Measurements from ENCODE around the gene ERC2. TPM values are rescaled to one million over a fixed set of nuclear protein-coding genes. Genes with fewer than 3 reads are reported as not detected.

Gene ERC2
- polyA plus RNA-seq, 3 donors = not detected

- no peak overlapping the region for H2AFZ ChIP-seq (ENCODE audit: insufficient read depth, low read depth, low read length, poor library complexity, severe bottlenecking)
These were observed 759.3 kb downstream of the ERC2 start for GRCh38 chr3:55708921-55709320.

GRCh38 chr3:55708242-55708641 is 760.0 kb downstream of the ERC2 start:
- Mint-ChIP-seq H3K36me3 (no peaks in the 10 kb centered on the region), H3K9me3 (peaks cover 0 to 5% (median 0%) of the 10 kb centered on the region in 7 donors), H3K4me3 (no peak overlapping the region), H3K27me3 (ENCODE audit: low read depth in 3 of 3) (peaks cover 4 to 9% (median 7%) of the 10 kb centered on the region in 3 donors), H3K27ac (no peak overlapping the region), H3K4me1 (no peaks in the 10 kb centered on the region)
- no peak overlapping the region for H3K27ac ChIP-seq (ENCODE audit: low read depth in 1 of 2, low read length in 2 of 2)
- H3K4me3 ChIP-seq (replicated peaks in 1 of 3; ENCODE audit: low read depth in 2 of 3, low read length in 3 of 3) = no peak overlapping the region
- H3K36me3 ChIP-seq (replicated peaks in 1 of 2; ENCODE audit: control insufficient read depth in 1 of 2, insufficient read depth in 2 of 2, low read length in 2 of 2) = no peaks in the 10 kb centered on the region
- H3K4me2 ChIP-seq (replicated peaks; ENCODE audit: extremely low read depth, low read length, poor library complexity, severe bottlenecking) = no peak overlapping the region
- no peaks in the 10 kb centered on the region for H3K27me3 ChIP-seq (ENCODE audit: control insufficient read depth in 2 of 2, insufficient read depth in 2 of 2, low read length in 2 of 2)
- no peak overlapping the region for H2AFZ ChIP-seq (ENCODE audit: insufficient read depth, low read depth, low read length, poor library complexity, severe bottlenecking)
- intact Hi-C loops (cut with micrococcal nuclease) = no loop called here
- no peak overlapping the region for H3K9ac ChIP-seq (ENCODE audit: insufficient read depth, low read length, poor library complexity, severe bottlenecking)
- no peaks in the 10 kb centered on the region for H3K9me3 ChIP-seq (replicated peaks in 1 of 2; ENCODE audit: control insufficient read depth in 1 of 2, insufficient read depth in 1 of 2, low read length in 2 of 2)
- WGBS (ENCODE audit: insufficient coverage) = no CpG with 5 or more reads among the region's 3 CpGs
- no peaks in the 10 kb centered on the region for H4K20me1 ChIP-seq (ENCODE audit: insufficient read depth, low read length)
- no peak for DNase-seq
- TF ChIP-seq CTCF (IDR thresholded peaks at IDR 0.05) = no peak
- H3K4me1 ChIP-seq (ENCODE audit: control insufficient read depth in 1 of 2, insufficient read depth in 2 of 2, low read length in 2 of 2) = no peaks in the 10 kb centered on the region
- H3K79me2 ChIP-seq (ENCODE audit: insufficient read depth, low read length) = no peaks in the 10 kb centered on the region

More at GRCh38 chr3:55708921-55709320, 759.3 kb downstream of the ERC2 start:
- Histone ChIP-seq H3K27ac (ENCODE audit: low read depth in 1 of 2, low read length in 2 of 2) (no peak overlapping the region), H3K9me3 (replicated peaks in 1 of 2; ENCODE audit: control insufficient read depth in 1 of 2, insufficient read depth in 1 of 2, low read length in 2 of 2) (no peaks in the 10 kb centered on the region), H3K4me3 (replicated peaks in 1 of 3; ENCODE audit: low read depth in 2 of 3, low read length in 3 of 3) (no peak overlapping the region), H3K4me2 (replicated peaks; ENCODE audit: extremely low read depth, low read length, poor library complexity, severe bottlenecking) (no peak overlapping the region), H3K27me3 (ENCODE audit: control insufficient read depth in 2 of 2, insufficient read depth in 2 of 2, low read length in 2 of 2) (no peaks in the 10 kb centered on the region), H3K9ac (ENCODE audit: insufficient read depth, low read length, poor library complexity, severe bottlenecking) (no peak overlapping the region), H4K20me1 (ENCODE audit: insufficient read depth, low read length) (no peaks in the 10 kb centered on the region), H3K4me1 (ENCODE audit: control insufficient read depth in 1 of 2, insufficient read depth in 2 of 2, low read length in 2 of 2) (no peaks in the 10 kb centered on the region), H3K36me3 (replicated peaks in 1 of 2; ENCODE audit: control insufficient read depth in 1 of 2, insufficient read depth in 2 of 2, low read length in 2 of 2) (no peaks in the 10 kb centered on the region), H3K79me2 (ENCODE audit: insufficient read depth, low read length) (no peaks in the 10 kb centered on the region)
- no peak overlapping the region for H3K27ac Mint-ChIP-seq
- H3K9me3 Mint-ChIP-seq = peaks cover 0 to 5% (median 0%) of the 10 kb centered on the region in 7 donors
- intact Hi-C loops (cut with micrococcal nuclease) = no loop called here
- DNase-seq = no peak
- no peak for TF ChIP-seq CTCF (IDR thresholded peaks at IDR 0.05)
- H3K36me3 Mint-ChIP-seq = no peaks in the 10 kb centered on the region
- H3K27me3 Mint-ChIP-seq (ENCODE audit: low read depth in 3 of 3) = peaks cover 4 to 9% (median 9%) of the 10 kb centered on the region in 3 donors
- no CpG with 5 or more reads among the region's 7 CpGs for WGBS (ENCODE audit: insufficient coverage)
- H3K4me3 Mint-ChIP-seq = no peak overlapping the region
- H3K4me1 Mint-ChIP-seq = no peaks in the 10 kb centered on the region

All from CD14-positive monocyte (primary cell).